Mucosa of rectum (tissue), 2 donors: ENCODE measurements around the gene EZH1.

Experiments
- H3K27ac ChIP-seq, 2 donors: one replicate each; pipeline ENCODE4 v1.7.0; 2013; ENCODE audit warnings: inconsistent platforms in 2 of 2, low read depth in 2 of 2, low read length in 2 of 2
- H3K27me3 ChIP-seq, 2 donors: one replicate each; pipeline ENCODE4 v1.7.0; 2013; ENCODE audit warnings: low read length in 2 of 2; ENCODE audit not compliant: control insufficient read depth in 2 of 2, insufficient read depth in 2 of 2
- H3K36me3 ChIP-seq, 2 donors: one replicate each; pipeline ENCODE4 v1.7.0; 2013; ENCODE audit warnings: low read length in 2 of 2; ENCODE audit not compliant: control insufficient read depth in 2 of 2, insufficient read depth in 2 of 2
- H3K4me1 ChIP-seq, 2 donors: one replicate each; pipeline ENCODE4 v1.7.0; 2013; ENCODE audit warnings: low read length in 2 of 2, mild to moderate bottlenecking in 1 of 2; ENCODE audit not compliant: control insufficient read depth in 2 of 2, insufficient read depth in 2 of 2
- H3K4me3 ChIP-seq, 2 donors: one replicate each; pipeline ENCODE4 v1.7.0; 2013; ENCODE audit warnings: low read length in 2 of 2
- H3K9ac ChIP-seq, 2 donors: one replicate each; pipeline ENCODE4 v1.7.0; 2013; ENCODE audit warnings: low read length in 2 of 2, low read depth in 1 of 2, mild to moderate bottlenecking in 1 of 2
- H3K9me3 ChIP-seq, 2 donors: one replicate each; pipeline ENCODE4 v1.7.0; 2013; ENCODE audit warnings: low read length in 2 of 2; ENCODE audit not compliant: control insufficient read depth in 2 of 2
- donor health status: healthy.
- donor health status: Normal muscosa, but diverticular disease.

Gene EZH1

GRCh38 chr17:42676424-42677011 is 68.3 kb downstream of the EZH1 start, which contains the start of gene PLEKHH3:
Gene PLEKHH3 (minus strand): TSS chr17:42676994. CDS start chr17:42676563, 431 bp downstream.
- Histone ChIP-seq H3K9me3 (no peaks in the 10 kb centered on the region), H3K36me3 (peaks cover 10 to 11% of the 10 kb centered on the region in 2 donors), H3K27me3 (peaks cover 0 to 3% of the 10 kb centered on the region in 2 donors), H3K27ac (peak within 1 kb of the TSS; percentile 88 to 95), H3K4me3 (peak within 1 kb of the TSS; percentile 86 to 99), H3K4me1 (peaks cover 49 to 60% of the 10 kb centered on the region in 2 donors), H3K9ac (peak within 1 kb of the TSS; percentile 86 to 94)

GRCh38 chr17:42675965-42676423 is 68.8 kb downstream of the EZH1 start:
- no peaks in the 10 kb centered on the region for H3K27me3 ChIP-seq
- H3K4me1 ChIP-seq = peaks cover 44 to 61% of the 10 kb centered on the region in 2 donors

GRCh38 chr17:42675348-42675964 is 69.4 kb downstream of the EZH1 start:
- Histone ChIP-seq H3K9ac (peak overlapping the region; percentile 83 to 94), H3K27me3 (no peaks in the 10 kb centered on the region), H3K4me1 (peaks cover 44 to 60% of the 10 kb centered on the region in 2 donors), H3K4me3 (peak overlapping the region; percentile 86 to 97), H3K36me3 (peaks cover 14% of the 10 kb centered on the region in 2 donors), H3K9me3 (no peaks in the 10 kb centered on the region), H3K27ac (peak overlapping the region; percentile 83 to 85)

More at GRCh38 chr17:42675965-42676423, 68.8 kb downstream of the EZH1 start:
- H3K27ac ChIP-seq = peak overlapping the region; percentile 83 to 85
- H3K9me3 ChIP-seq = no peaks in the 10 kb centered on the region
- peak overlapping the region; percentile 83 to 94 for H3K9ac ChIP-seq
- H3K4me3 ChIP-seq = peak overlapping the region; percentile 86 to 97
- peaks cover 14% of the 10 kb centered on the region in 2 donors for H3K36me3 ChIP-seq

- Histone ChIP-seq H3K4me3 (peak overlapping the region; percentile 86 to 97), H3K27ac (peak overlapping the region in 1 of 2 donors; percentile 85), H3K9me3 (no peaks in the 10 kb centered on the region), H3K27me3 (no peaks in the 10 kb centered on the region), H3K4me1 (peaks cover 38 to 54% of the 10 kb centered on the region in 2 donors), H3K9ac (peak overlapping the region; percentile 83 to 94), H3K36me3 (peaks cover 14% of the 10 kb centered on the region in 2 donors)
Measured at GRCh38 chr17:42674755-42675347, 70.0 kb downstream of the EZH1 start.

- Histone ChIP-seq H3K27me3 (no peaks in the 10 kb centered on the region), H3K36me3 (peaks cover 16 to 20% of the 10 kb centered on the region in 2 donors), H3K9me3 (no peaks in the 10 kb centered on the region), H3K27ac (peak overlapping the region in 1 of 2 donors; percentile 38), H3K9ac (peak overlapping the region in 1 of 2 donors; percentile 36), H3K4me1 (peaks cover 31 to 47% of the 10 kb centered on the region in 2 donors), H3K4me3 (peak overlapping the region; percentile 59 to 97)
Measured at GRCh38 chr17:42673885-42674754, 70.7 kb downstream of the EZH1 start.

- no peaks in the 10 kb centered on the region for H3K27me3 ChIP-seq
- H3K36me3 ChIP-seq = peaks cover 16 to 22% of the 10 kb centered on the region in 2 donors
- H3K27ac ChIP-seq = peak overlapping the region in 1 of 2 donors; percentile 9
- H3K4me1 ChIP-seq = peaks cover 27 to 40% of the 10 kb centered on the region in 2 donors
- no peaks in the 10 kb centered on the region for H3K9me3 ChIP-seq
- H3K4me3 ChIP-seq = no peak overlapping the region
- no peak overlapping the region for H3K9ac ChIP-seq
Measured at GRCh38 chr17:42673266-42673884, 71.5 kb downstream of the EZH1 start.

GRCh38 chr17:42672038-42672437 is 72.8 kb downstream of the EZH1 start:
- no peak overlapping the region for H3K4me3 ChIP-seq
- H3K4me1 ChIP-seq = peaks cover 30 to 41% of the 10 kb centered on the region in 2 donors
- no peak overlapping the region for H3K27ac ChIP-seq
- H3K36me3 ChIP-seq = peaks cover 16 to 22% of the 10 kb centered on the region in 2 donors
- H3K9me3 ChIP-seq = no peaks in the 10 kb centered on the region
- H3K27me3 ChIP-seq = no peaks in the 10 kb centered on the region
- no peak overlapping the region for H3K9ac ChIP-seq

- Histone ChIP-seq H3K27ac (no peak overlapping the region), H3K36me3 (peaks cover 16 to 24% of the 10 kb centered on the region in 2 donors), H3K4me3 (no peak overlapping the region), H3K9me3 (no peaks in the 10 kb centered on the region), H3K4me1 (peaks cover 28 to 41% of the 10 kb centered on the region in 2 donors), H3K9ac (no peak overlapping the region), H3K27me3 (no peaks in the 10 kb centered on the region)
Measured at GRCh38 chr17:42670789-42671657, 73.8 kb downstream of the EZH1 start.
